DND-41 (cell line): ENCODE data around the gene GPATCH2L.

ENCODE experiments used
- ATAC-seq: fragments of 200-7000 bp; cut with Tn5 transposase; 3 replicates; pipeline ENCODE4 v1.9.1; 2021; ENCODE audit warnings: low read depth; ENCODE audit not compliant: insufficient read depth
- DNase-seq: peaks from one replicate; pipeline ENCODE4 v3.0.0-alpha.2; 2020
- H2AFZ ChIP-seq: 2 replicates; pipeline ENCODE4 v1.6.0; 2012; ENCODE audit warnings: low read depth, low read length
- H3K27ac ChIP-seq: 2 replicates; pipeline ENCODE4 v1.5.1; 2012; ENCODE audit warnings: low read length, inconsistent platforms
- H3K27me3 ChIP-seq: fragments of 200-600 bp; sonication (generic); 2 replicates; pipeline ENCODE4 v1.6.0; 2012; ENCODE audit warnings: low read length, mild to moderate bottlenecking, inconsistent platforms; ENCODE audit not compliant: insufficient read depth, poor library complexity
- H3K36me3 ChIP-seq: 2 replicates; pipeline ENCODE4 v1.5.1; 2012; ENCODE audit warnings: low read length, inconsistent platforms; ENCODE audit not compliant: insufficient read depth
- H3K4me1 ChIP-seq: 2 replicates; pipeline ENCODE4 v1.5.1; 2012; ENCODE audit warnings: mild to moderate bottlenecking, low read length; ENCODE audit not compliant: insufficient read depth
- H3K4me2 ChIP-seq: 2 replicates; pipeline ENCODE4 v1.6.0; 2012; ENCODE audit warnings: mild to moderate bottlenecking, moderate library complexity, low read length, inconsistent platforms; ENCODE audit not compliant: insufficient read depth
- H3K4me3 ChIP-seq, 2 experiments: fragments of 200-600 bp in 1 of 2; shearing (Covaris generic) in 1 of 2; 2 replicates each; pipeline ENCODE4 v1.5.1; 2012 to 2016; ENCODE audit warnings: inconsistent platforms in 2 of 2, low read length in 2 of 2, mild to moderate bottlenecking in 2 of 2, low read depth in 1 of 2, moderate library complexity in 1 of 2
- H3K79me2 ChIP-seq: 2 replicates; pipeline ENCODE4 v1.6.0; 2012; ENCODE audit warnings: low read length, inconsistent platforms; ENCODE audit not compliant: insufficient read depth
- H3K9ac ChIP-seq: 2 replicates; pipeline ENCODE4 v1.6.0; 2012; ENCODE audit warnings: low read depth, mild to moderate bottlenecking, inconsistent platforms, low read length, moderate library complexity
- H3K9me3 ChIP-seq: 2 replicates; pipeline ENCODE4 v1.5.1; 2012; ENCODE audit warnings: low read length, moderate library complexity, mild to moderate bottlenecking, inconsistent platforms; ENCODE audit not compliant: insufficient read depth, severe bottlenecking
- H4K20me1 ChIP-seq: 2 replicates; pipeline ENCODE4 v1.6.0; 2012; ENCODE audit warnings: low read length; ENCODE audit not compliant: insufficient read depth
- EZH2 ChIP-seq: IDR thresholded peaks from 3 replicates; pipeline ENCODE4 v1.6.1; 2012; ENCODE audit warnings: borderline replicate concordance, low read depth, mild to moderate bottlenecking, moderate library complexity, low read length, inconsistent platforms; ENCODE audit not compliant: severe bottlenecking
- TF ChIP-seq, protein P1 (sequence below): IDR thresholded peaks from 2 replicates; pipeline ENCODE4 v1.5.1; 2012; ENCODE audit warnings: borderline replicate concordance, low read length, moderate library complexity, mild to moderate bottlenecking; ENCODE audit not compliant: poor library complexity, severe bottlenecking; ENCODE audit errors: extremely low read depth

The GPATCH2L gene

DNA sequence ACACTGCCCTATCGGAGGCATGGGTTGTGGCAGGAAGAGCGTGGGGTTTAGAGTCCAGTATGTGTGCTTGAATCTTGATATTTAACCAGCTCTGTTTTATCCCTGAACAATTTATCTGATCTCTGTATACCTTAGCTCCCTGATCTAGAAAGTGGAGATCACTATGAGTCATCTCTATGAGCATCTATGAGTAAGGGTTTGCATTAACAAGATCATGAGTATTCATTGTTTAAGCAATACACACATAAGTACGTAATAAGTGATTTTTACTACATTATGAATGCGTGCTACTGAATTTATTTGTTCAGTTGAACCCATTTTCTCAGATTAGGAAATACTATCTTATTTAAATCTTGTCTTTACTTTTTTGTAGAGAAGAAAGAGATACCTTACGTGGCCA is 49.4 kb downstream of the GPATCH2L start:
- Histone ChIP-seq H3K27me3 (no peaks in the 10 kb centered on the region), H3K79me2 (no peaks in the 10 kb centered on the region), H3K9ac (no peak overlapping the region), H2AFZ (no peak overlapping the region), H3K4me2 (no peak overlapping the region), H3K27ac (no peak overlapping the region), H4K20me1 (no peaks in the 10 kb centered on the region), H3K9me3 (no peaks in the 10 kb centered on the region), H3K4me3 (no peak overlapping the region), H3K4me1 (no peaks in the 10 kb centered on the region), H3K36me3 (peaks cover 64% of the 10 kb centered on the region)
- TF ChIP-seq, protein P1, sequence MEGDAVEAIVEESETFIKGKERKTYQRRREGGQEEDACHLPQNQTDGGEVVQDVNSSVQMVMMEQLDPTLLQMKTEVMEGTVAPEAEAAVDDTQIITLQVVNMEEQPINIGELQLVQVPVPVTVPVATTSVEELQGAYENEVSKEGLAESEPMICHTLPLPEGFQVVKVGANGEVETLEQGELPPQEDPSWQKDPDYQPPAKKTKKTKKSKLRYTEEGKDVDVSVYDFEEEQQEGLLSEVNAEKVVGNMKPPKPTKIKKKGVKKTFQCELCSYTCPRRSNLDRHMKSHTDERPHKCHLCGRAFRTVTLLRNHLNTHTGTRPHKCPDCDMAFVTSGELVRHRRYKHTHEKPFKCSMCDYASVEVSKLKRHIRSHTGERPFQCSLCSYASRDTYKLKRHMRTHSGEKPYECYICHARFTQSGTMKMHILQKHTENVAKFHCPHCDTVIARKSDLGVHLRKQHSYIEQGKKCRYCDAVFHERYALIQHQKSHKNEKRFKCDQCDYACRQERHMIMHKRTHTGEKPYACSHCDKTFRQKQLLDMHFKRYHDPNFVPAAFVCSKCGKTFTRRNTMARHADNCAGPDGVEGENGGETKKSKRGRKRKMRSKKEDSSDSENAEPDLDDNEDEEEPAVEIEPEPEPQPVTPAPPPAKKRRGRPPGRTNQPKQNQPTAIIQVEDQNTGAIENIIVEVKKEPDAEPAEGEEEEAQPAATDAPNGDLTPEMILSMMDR = no peak
- TF ChIP-seq EZH2 = no peak
- DNase-seq = no peak
- ATAC-seq = no peak

- H3K4me2 ChIP-seq = no peak overlapping the region
- no peak for DNase-seq
- no peak overlapping the region for H3K4me3 ChIP-seq
- no peaks in the 10 kb centered on the region for H3K27me3 ChIP-seq
- H4K20me1 ChIP-seq = no peaks in the 10 kb centered on the region
- no peak overlapping the region for H3K9ac ChIP-seq
- no peak overlapping the region for H2AFZ ChIP-seq
- no peak for TF ChIP-seq EZH2
- TF ChIP-seq, protein P1 = no peak
- no peaks in the 10 kb centered on the region for H3K79me2 ChIP-seq
- ATAC-seq = peak; percentile 27; the same call in 2 of the 3 replicates
- H3K27ac ChIP-seq = no peak overlapping the region
- peaks cover 43% of the 10 kb centered on the region for H3K36me3 ChIP-seq
- H3K9me3 ChIP-seq = no peaks in the 10 kb centered on the region
- no peaks in the 10 kb centered on the region for H3K4me1 ChIP-seq
Observed at GRCh38 chr14:76203086-76204001, 51.6 kb downstream of the GPATCH2L start.

DNA sequence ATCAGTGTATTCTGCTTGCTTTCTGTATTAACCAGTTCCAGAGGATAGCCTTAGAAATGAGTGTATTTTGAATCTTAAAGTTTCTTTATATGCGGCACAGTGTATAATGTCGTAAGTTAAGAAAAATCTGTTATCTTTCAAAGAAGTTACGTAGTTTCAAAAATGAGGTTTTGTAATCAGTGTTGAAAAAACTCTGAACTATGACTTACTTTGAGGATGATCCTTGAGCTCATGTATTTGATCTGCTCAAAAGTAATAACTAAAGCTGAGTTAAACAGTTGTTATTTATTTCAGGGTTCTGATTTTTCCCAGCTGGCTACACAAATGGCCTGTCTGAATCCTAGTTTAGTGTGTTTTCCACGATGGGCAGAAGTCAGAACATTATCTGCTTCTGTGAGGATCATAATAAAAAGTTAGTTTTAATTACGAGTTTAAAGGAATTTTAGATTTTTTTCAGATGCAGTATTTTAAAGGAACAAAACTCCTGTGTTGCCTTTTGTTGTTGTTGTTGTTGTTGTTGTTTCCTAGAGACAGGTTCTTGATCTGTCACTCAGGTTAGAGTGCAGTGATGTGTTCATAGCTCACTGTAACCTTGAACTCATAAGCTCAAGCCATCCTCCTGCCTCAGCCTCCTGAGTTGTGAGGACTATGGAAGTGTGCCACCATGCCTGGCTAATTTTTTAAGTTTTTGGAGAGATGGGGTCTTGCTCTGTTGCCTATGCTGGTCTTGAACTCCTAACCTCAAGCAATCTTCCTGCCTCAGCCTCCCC is 52.9 kb downstream of the GPATCH2L start:
- TF ChIP-seq, protein P1 = no peak
- TF ChIP-seq EZH2 = no peak
- Histone ChIP-seq H3K4me3 (no peak overlapping the region), H3K36me3 (peaks cover 34% of the 10 kb centered on the region), H3K9me3 (no peaks in the 10 kb centered on the region), H4K20me1 (no peaks in the 10 kb centered on the region), H3K27ac (no peak overlapping the region), H3K79me2 (no peaks in the 10 kb centered on the region), H2AFZ (no peak overlapping the region), H3K9ac (no peak overlapping the region), H3K27me3 (no peaks in the 10 kb centered on the region), H3K4me1 (no peaks in the 10 kb centered on the region), H3K4me2 (no peak overlapping the region)
- no peak for ATAC-seq
- no peak for DNase-seq
